ENCODE data around the gene CORO2A. TPM values are rescaled to one million over a fixed set of nuclear protein-coding genes. Genes with fewer than 3 reads are reported as not detected.

The CORO2A gene
- total and polyA plus RNA-seq, 2 of the 4 experiments (the other 2 are of a cell fraction): 1.9 to 2.2 TPM

DNA sequence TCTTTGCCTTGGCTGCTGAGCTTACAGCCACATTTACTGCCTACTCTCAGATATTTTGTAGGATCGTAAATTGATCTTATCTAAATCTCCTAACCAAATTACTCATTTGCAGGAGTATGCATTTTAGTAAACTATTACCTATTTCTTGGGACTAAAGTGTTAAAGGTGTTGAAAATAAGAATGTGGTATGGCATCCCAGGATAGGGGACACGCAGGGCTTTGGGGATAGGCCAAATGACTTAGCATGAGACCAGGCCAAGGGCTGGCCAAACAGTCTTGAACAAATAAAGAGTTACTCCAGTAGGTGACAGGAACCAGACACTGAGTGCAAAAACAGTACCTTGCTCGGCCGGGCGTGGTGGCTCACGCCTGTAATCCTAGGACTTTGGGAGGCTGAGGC lies 37.9 kb upstream of the CORO2A start:
- ChIA-PET POLR2A (ENCODE audit: unreplicated experiment) (no interaction called here), CTCF (interaction anchor here (1.3 kb wide), 1 partner anchor 18 kb away, joined by 3 read pairs; no protein-coding TSS in a partner anchor)
- H3K18ac ChIP-seq (ENCODE audit: low read depth, low read length): no peak overlapping the region
- no peak overlapping the region for H4K5ac ChIP-seq (ENCODE audit: low read depth, low read length)
- no peak overlapping the region for H2AK9ac ChIP-seq (replicated peaks; ENCODE audit: low read depth, low read length, poor library complexity)
- H2BK20ac ChIP-seq (ENCODE audit: low read depth, low read length): peak overlapping the region; percentile 14; the same call in 1 of the 2 replicates
- no peak overlapping the region for H3K4me2 ChIP-seq (ENCODE audit: low read depth, low read length)
- WGBS, 2 experiments (ENCODE audit: extremely low coverage in 2 of 2, insufficient read length in 1 of 2): 100% methylated on average over 1 of the region's 6 CpGs; no CpG with 5 or more reads in 1 of the 2 experiments
- H2BK120ac ChIP-seq (ENCODE audit: low read depth, low read length): peak overlapping the region; percentile 14; the same call in 1 of the 2 replicates
- peaks cover 39% of the 10 kb centered on the region for H3K4me1 ChIP-seq (ENCODE audit: control insufficient read depth, insufficient read depth, low read length)
- dilution Hi-C loops (cut with HindIII; ENCODE audit: low sequenced_read_pairs, unreplicated experiment): no loop called here
- H3K4me3 ChIP-seq (ENCODE audit: insufficient read depth, low read depth, low read length): no peak overlapping the region
- H3K56ac ChIP-seq (ENCODE audit: extremely low read depth, insufficient read depth, low read length): no peak overlapping the region
- H2BK15ac ChIP-seq (ENCODE audit: low read depth, low read length): no peak overlapping the region; the same call in 2 of the 3 replicates
- ATAC-seq (ENCODE audit: low read depth) (no peak), DNase-seq (no peak)
- intact Hi-C loops (cut with micrococcal nuclease): no loop called here
- H3K4ac ChIP-seq (ENCODE audit: low read depth, low read length): 0 out of 2 replicates have a peak overlapping the region, but pooled peaks have one; percentile 25
- H3K14ac ChIP-seq (replicated peaks; ENCODE audit: low read depth, low read length): no peak overlapping the region
- H4K91ac ChIP-seq (ENCODE audit: insufficient read depth, low read depth, low read length): no peak overlapping the region
- no peak overlapping the region for H3K9ac ChIP-seq (ENCODE audit: low read depth, low read length)
- no peaks in the 10 kb centered on the region for H3K27me3 ChIP-seq (ENCODE audit: control insufficient read depth, insufficient read depth, low read length)
- peak overlapping the region; percentile 4 for H2BK5ac ChIP-seq (ENCODE audit: low read depth, low read length, poor library complexity, severe bottlenecking)
- in situ Hi-C loops (cut with MboI; ENCODE audit: low sequenced_read_pairs): no loop called here
- H2AFZ ChIP-seq (replicated peaks; ENCODE audit: low read length, poor library complexity): no peak overlapping the region
- no peak overlapping the region for H4K8ac ChIP-seq (ENCODE audit: low read depth in 2 of 2, low read length in 2 of 2)
- peaks cover 18 to 68% of the 10 kb centered on the region in 2 experiments for H3K79me1 ChIP-seq (ENCODE audit: low read depth in 1 of 2, low read length in 2 of 2)
- no peaks in the 10 kb centered on the region for H4K20me1 ChIP-seq (ENCODE audit: insufficient read depth, low read length)
- H3K9me3 ChIP-seq (ENCODE audit: control insufficient read depth, insufficient read depth, low read length): no peaks in the 10 kb centered on the region
- no peak overlapping the region for H3K27ac ChIP-seq (ENCODE audit: insufficient read depth, low read length)
- BruUV-seq (replicated peaks): no TSS peak
- no peak overlapping the region for H2AK5ac ChIP-seq (ENCODE audit: low read depth, low read length)
- peaks cover 33% of the 10 kb centered on the region for H3K9me1 ChIP-seq (ENCODE audit: insufficient read depth, low read length)
- TF ChIP-seq BHLHE40 (IDR thresholded peaks at IDR 0.05; ENCODE audit: low read depth, low read length): no peak
- TF ChIP-seq NFE2L2 (IDR thresholded peaks at IDR 0.05; ENCODE audit: low read depth, low read length): no peak
- TF ChIP-seq FOS (IDR thresholded peaks at IDR 0.05; ENCODE audit: low read depth, low read length): no peak
- TF ChIP-seq CEBPB (IDR thresholded peaks at IDR 0.05; ENCODE audit: low read depth, low read length): no peak
- no peak for TF ChIP-seq USF2 (IDR thresholded peaks at IDR 0.05; ENCODE audit: low read depth, low read length)
- TF ChIP-seq CTCF (conservative IDR thresholded peaks at IDR 0.05; ENCODE audit: low read depth, low read length): no peak
- TF ChIP-seq RAD21 (IDR thresholded peaks at IDR 0.05; ENCODE audit: low read length): no peak
- no peak for TF ChIP-seq POLR2A (IDR thresholded peaks at IDR 0.05; ENCODE audit: low read depth, low read length)
- no peak for TF ChIP-seq RFX5 (IDR thresholded peaks at IDR 0.05; ENCODE audit: low read depth, low read length)
- no peak for TF ChIP-seq ELK1 (IDR thresholded peaks at IDR 0.05; ENCODE audit: borderline replicate concordance, low read depth, low read length)
- TF ChIP-seq CHD1 (IDR thresholded peaks at IDR 0.05; ENCODE audit: low read depth, low read length): no peak
- no peak for TF ChIP-seq RCOR1 (IDR thresholded peaks at IDR 0.05; ENCODE audit: insufficient replicate concordance, low read length)
- H3K36me3 ChIP-seq (ENCODE audit: control insufficient read depth, insufficient read depth, low read length): peaks cover 18% of the 10 kb centered on the region
- 0 out of 2 replicates have a peak overlapping the region, but pooled peaks have one; percentile 33 for H3K23ac ChIP-seq (ENCODE audit: low read depth, low read length)

Data from IMR-90 (cell line).